K562 (cell line): ENCODE data around the gene ASIP.

Experiments used
- CTCF ChIP-seq, 3 experiments: IDR thresholded peaks in 2 of 3; conservative IDR thresholded peaks in 1 of 3; 2 replicates each; pipeline ENCODE4 v1.5.1; 2011 to 2012; ENCODE audit warnings: low read length in 3 of 3, mild to moderate bottlenecking in 3 of 3, control low read depth in 2 of 3, improper control_type of control experiment in 1 of 3, inconsistent platforms in 1 of 3, low read depth in 1 of 3, mixed read lengths in 1 of 3, moderate library complexity in 1 of 3; ENCODE audit not compliant: insufficient read depth in 2 of 3
- EGR1 ChIP-seq: fragments of 450-650 bp; conservative IDR thresholded peaks from 2 replicates; pipeline ENCODE4 v1.6.1; 2017; ENCODE audit warnings: mild to moderate bottlenecking
- NFIC ChIP-seq: fragments of 450-650 bp; IDR thresholded peaks from 2 replicates; pipeline ENCODE4 v1.6.1; 2017; ENCODE audit warnings: mild to moderate bottlenecking, inconsistent platforms
- POLR2A ChIP-seq: fragments of 450-650 bp; conservative IDR thresholded peaks from 2 replicates; pipeline ENCODE4 v1.6.1; 2016
- PRPF4 ChIP-seq: fragments of 200-400 bp; formaldehyde crosslinking; IDR thresholded peaks from one replicate; pipeline ENCODE4 v1.6.1; 2017; ENCODE audit warnings: low read length, low read depth, mild to moderate bottlenecking; ENCODE audit not compliant: insufficient read depth, poor library complexity, severe bottlenecking
- SMARCA5 ChIP-seq: fragments of 450-650 bp; IDR thresholded peaks from 2 replicates; pipeline ENCODE4 v1.6.1; 2016
- STAT5B ChIP-seq: fragments of 250-450 bp; sonication (Bioruptor Pico); IDR thresholded peaks from 2 replicates; pipeline ENCODE4 v1.8.0; 2021; ENCODE audit warnings: mild to moderate bottlenecking, inconsistent platforms
- YBX1 ChIP-seq: fragments of 450-650 bp; IDR thresholded peaks from 2 replicates; pipeline ENCODE4 v1.7.1; 2016; ENCODE audit warnings: mild to moderate bottlenecking
- ZBTB34 ChIP-seq: fragments of 250-450 bp; sonication (Bioruptor Pico); IDR thresholded peaks from 2 replicates; pipeline ENCODE4 v1.8.0; 2021; ENCODE audit warnings: mild to moderate bottlenecking, moderate library complexity

GRCh38 chr20:34312024-34312460, 70.8 kb downstream of the ASIP start:
- TF ChIP-seq STAT5B (CRISPR knock-in tag) = no peak
- no peak for TF ChIP-seq ZBTB34 (CRISPR knock-in tag)
- TF ChIP-seq CTCF (IDR thresholded peaks at IDR 0.05 in 2 of 3, conservative IDR thresholded peaks at IDR 0.05 in 1 of 3; ENCODE audit: insufficient read depth in 2 of 3, low read depth in 1 of 3, low read length in 3 of 3) = no peak
- no peak for TF ChIP-seq NFIC
- TF ChIP-seq EGR1 = no peak
- TF ChIP-seq POLR2A = no peak
- TF ChIP-seq PRPF4 = no peak
- no peak for TF ChIP-seq SMARCA5
- no peak for TF ChIP-seq YBX1
